ENCODE results near the gene FBF1.

The FBF1 gene

GRCh38 chr17:75864448-75864871 is 76.4 kb downstream of the FBF1 start:
- intact Hi-C loops (cut with DNase I), result no loop called here
- no peak for DNase-seq

- intact Hi-C loops (cut with DNase I), result no loop called here
Measured at GRCh38 chr17:75861927-75862317, 78.9 kb downstream of the FBF1 start.

More at GRCh38 chr17:75861927-75862317, 78.9 kb downstream of the FBF1 start:
- DNase-seq, result no peak
